CD4-positive, alpha-beta memory T cell (primary cell): ENCODE measurements around the gene SEPSECS. TPM values are rescaled to one million over a fixed set of nuclear protein-coding genes. Genes with fewer than 3 reads are reported as not detected.
A peak's percentile ranks its signal among the peaks of the same experiment; 100 is the strongest.

Experiments used
- CTCF ChIA-PET: fragments of 350-600 bp; sonication (Branson Sonifier 250); formaldehyde crosslinking; loops from one replicate; lab custom pipeline; 2021; ENCODE audit warnings: inconsistent platforms; ENCODE audit not compliant: partially characterized antibody; lab: Charles Lee
- POLR2A ChIA-PET: fragments of 350-600 bp; sonication (Branson Sonifier 250); formaldehyde crosslinking; loops from one replicate; lab custom pipeline; 2021; ENCODE audit not compliant: partially characterized antibody; lab: Charles Lee
- DNase-seq, 5 donors: peaks; one replicate each; pipeline versions ENCODE4 v3.0.0 to v3.0.0-alpha.2; 2020 to 2022; ENCODE audit warnings: mixed read lengths in 1 of 5
- H3K27ac ChIP-seq: one replicate; pipeline ENCODE4 v1.7.0; 2013; ENCODE audit warnings: low read depth, low read length
- H3K27me3 ChIP-seq: 2 replicates; pipeline ENCODE4 v1.7.0; 2013; ENCODE audit warnings: mild to moderate bottlenecking, low read length, moderate library complexity; ENCODE audit not compliant: insufficient read depth
- H3K36me3 ChIP-seq: 2 replicates; pipeline ENCODE4 v1.7.0; 2013; ENCODE audit warnings: mild to moderate bottlenecking, low read length, moderate library complexity; ENCODE audit not compliant: insufficient read depth
- H3K4me1 ChIP-seq: 2 replicates; pipeline ENCODE4 v1.7.0; 2013; ENCODE audit warnings: mild to moderate bottlenecking, low read length, moderate library complexity; ENCODE audit not compliant: insufficient read depth
- H3K4me3 ChIP-seq, 2 donors: one replicate each; pipeline ENCODE4 v1.7.0; 2013; ENCODE audit warnings: low read length in 2 of 2, mild to moderate bottlenecking in 1 of 2
- H3K9me3 ChIP-seq, 2 donors: one replicate each; pipeline ENCODE4 v1.7.0; 2013; ENCODE audit warnings: low read length in 2 of 2, control low read depth in 1 of 2; ENCODE audit not compliant: control insufficient read depth in 1 of 2
- H3K27ac Mint-ChIP-seq, 7 donors: one replicate each; pipeline ENCODE4 v1.8.0; 2020 to 2021; ENCODE audit warnings: mixed read lengths in 7 of 7, mild to moderate bottlenecking in 6 of 7, inconsistent platforms in 3 of 7, moderate library complexity in 3 of 7
- H3K27me3 Mint-ChIP-seq, 2 donors: one replicate each; pipeline ENCODE4 v1.8.0; 2020 to 2021; ENCODE audit warnings: mixed read lengths in 2 of 2
- H3K36me3 Mint-ChIP-seq, 2 donors: one replicate each; pipeline ENCODE4 v1.8.0; 2020 to 2021; ENCODE audit warnings: mixed read lengths in 2 of 2, inconsistent platforms in 1 of 2, mild to moderate bottlenecking in 1 of 2
- H3K4me1 Mint-ChIP-seq, 4 donors: one replicate each; pipeline ENCODE4 v1.8.0; 2020 to 2021; ENCODE audit warnings: mixed read lengths in 4 of 4, mild to moderate bottlenecking in 1 of 4
- H3K4me3 Mint-ChIP-seq, 8 donors: one replicate each; pipeline ENCODE4 v1.8.0; 2020 to 2021; ENCODE audit warnings: mixed read lengths in 8 of 8, mild to moderate bottlenecking in 7 of 8, moderate library complexity in 6 of 8, inconsistent platforms in 3 of 8
- H3K9me3 Mint-ChIP-seq, 8 donors: one replicate each; pipeline ENCODE4 v1.8.0; 2020 to 2021; ENCODE audit warnings: mixed read lengths in 8 of 8, mild to moderate bottlenecking in 5 of 8, inconsistent platforms in 3 of 8, moderate library complexity in 1 of 8
- intact Hi-C: fragments of 100-400 bp; cut with micrococcal nuclease; formaldehyde crosslinking; loops from one replicate; pipeline ENCODE4 v1.15.1; 2023
- polyA plus RNA-seq, 2 donors: library from polyadenylated mRNA; unstranded; fragments of 300-500 nt; fragmentation: Illumina TruSeq; gene quantifications; one replicate each; pipeline ENCODE4 v1.2.3, GENCODE V29; 2021
- total RNA-seq, 2 experiments: library from RNA; stranded (reverse); gene quantifications; one replicate each; pipeline ENCODE4 v1.2.3, GENCODE V29; 2021

The SEPSECS gene
- total and polyA plus RNA-seq, 4 experiments from 2014 or later, result 1.3 to 15.1 (median 9.0) TPM

GRCh38 chr4:25180524-25181131 is 20.4 kb upstream of the SEPSECS start:
- Histone ChIP-seq H3K36me3 (no peaks in the 10 kb centered on the region), H3K9me3 (no peaks in the 10 kb centered on the region), H3K4me1 (peaks cover 24% of the 10 kb centered on the region), H3K27me3 (no peaks in the 10 kb centered on the region), H3K4me3 (no peak overlapping the region), H3K27ac (no peak overlapping the region)
- peak overlapping the region in 3 of 7 donors; percentile 29 to 57 (median 43) for H3K27ac Mint-ChIP-seq
- peaks cover 22 to 29% (median 27%) of the 10 kb centered on the region in 4 donors for H3K4me1 Mint-ChIP-seq
- intact Hi-C loops, result loop anchor here (1.0 to 5.0 kb wide), 3 partner anchors 52 to 187 kb away; partner anchors contain the start of genes PI4K2B and ZCCHC4
- DNase-seq, result peak in 4 of 5 donors; percentile 23 to 39 (median 34)
- ChIA-PET CTCF (interaction anchor here (1.1 to 2.8 kb wide), 10 partner anchors 12 to 187 kb away, joined by 3 to 26 read pairs (median 6); partner anchors contain the start of genes PI4K2B and SEPSECS), POLR2A (no interaction called here)
- H3K4me3 Mint-ChIP-seq, result no peak overlapping the region
- no peaks in the 10 kb centered on the region for H3K27me3 Mint-ChIP-seq
- peaks cover 4 to 6% of the 10 kb centered on the region in 2 donors for H3K36me3 Mint-ChIP-seq
- H3K9me3 Mint-ChIP-seq, result no peaks in the 10 kb centered on the region

GRCh38 chr4:25178838-25179261 is 18.6 kb upstream of the SEPSECS start:
- POLR2A ChIA-PET, result no interaction called here
- peak in 2 of 5 donors; percentile 17 to 38 for DNase-seq
- H3K9me3 ChIP-seq, result no peaks in the 10 kb centered on the region
- H3K9me3 Mint-ChIP-seq, result no peaks in the 10 kb centered on the region
- peak overlapping the region in 6 of 7 donors; percentile 24 to 87 (median 65) for H3K27ac Mint-ChIP-seq
- peak overlapping the region in 2 of 8 donors; percentile 2 to 36 for H3K4me3 Mint-ChIP-seq
- H3K36me3 Mint-ChIP-seq, result peaks cover 8 to 12% of the 10 kb centered on the region in 2 donors
- no peaks in the 10 kb centered on the region for H3K36me3 ChIP-seq
- no peak overlapping the region for H3K27ac ChIP-seq
- H3K4me1 Mint-ChIP-seq, result peaks cover 20 to 29% (median 25%) of the 10 kb centered on the region in 4 donors
- H3K27me3 Mint-ChIP-seq, result no peaks in the 10 kb centered on the region
- CTCF ChIA-PET, result interaction anchor here (1.0 to 2.8 kb wide), 9 partner anchors 9 to 189 kb away, joined by 3 to 26 read pairs (median 8); partner anchors contain the start of genes PI4K2B and SEPSECS
- H3K27me3 ChIP-seq, result no peaks in the 10 kb centered on the region
- no peak overlapping the region for H3K4me3 ChIP-seq
- intact Hi-C loops, result loop anchor here (2.0 kb wide), 1 partner anchor 18 kb away; the partner anchor contains the start of gene SEPSECS
- H3K4me1 ChIP-seq, result peaks cover 24% of the 10 kb centered on the region

- no peak overlapping the region for H3K4me3 ChIP-seq
- H3K27me3 Mint-ChIP-seq, result no peaks in the 10 kb centered on the region
- peak overlapping the region in 5 of 7 donors; percentile 23 to 72 (median 57) for H3K27ac Mint-ChIP-seq
- no peaks in the 10 kb centered on the region for H3K36me3 ChIP-seq
- intact Hi-C loops, result no loop called here
- H3K9me3 Mint-ChIP-seq, result no peaks in the 10 kb centered on the region
- no peak overlapping the region for H3K4me3 Mint-ChIP-seq
- ChIA-PET CTCF (interaction anchor here (1.0 to 1.7 kb wide), 2 partner anchors 17 to 135 kb away, joined by 3 to 6 read pairs; partner anchors contain the start of gene ZCCHC4), POLR2A (interaction anchor here (0.7 kb wide), 1 partner anchor 19 kb away, joined by 3 read pairs; no protein-coding TSS in a partner anchor)
- no peaks in the 10 kb centered on the region for H3K27me3 ChIP-seq
- DNase-seq, result no peak
- H3K36me3 Mint-ChIP-seq, result peaks cover 11 to 20% of the 10 kb centered on the region in 2 donors
- H3K4me1 ChIP-seq, result peaks cover 24% of the 10 kb centered on the region
- H3K27ac ChIP-seq, result no peak overlapping the region
- peaks cover 17 to 29% (median 22%) of the 10 kb centered on the region in 4 donors for H3K4me1 Mint-ChIP-seq
- no peaks in the 10 kb centered on the region for H3K9me3 ChIP-seq
Measured at GRCh38 chr4:25177147-25177546, 16.9 kb upstream of the SEPSECS start.

- Histone ChIP-seq H3K4me3 (no peak overlapping the region), H3K27me3 (no peaks in the 10 kb centered on the region), H3K36me3 (no peaks in the 10 kb centered on the region), H3K27ac (no peak overlapping the region), H3K9me3 (no peaks in the 10 kb centered on the region), H3K4me1 (peaks cover 24% of the 10 kb centered on the region)
- H3K36me3 Mint-ChIP-seq, result peaks cover 22 to 42% of the 10 kb centered on the region in 2 donors
- peak overlapping the region in 2 of 7 donors; percentile 24 to 82 for H3K27ac Mint-ChIP-seq
- intact Hi-C loops, result no loop called here
- no peak overlapping the region for H3K4me3 Mint-ChIP-seq
- DNase-seq, result no peak
- POLR2A ChIA-PET, result no interaction called here
- no peaks in the 10 kb centered on the region for H3K9me3 Mint-ChIP-seq
- no peaks in the 10 kb centered on the region for H3K27me3 Mint-ChIP-seq
- H3K4me1 Mint-ChIP-seq, result peaks cover 13 to 29% (median 18%) of the 10 kb centered on the region in 4 donors
- CTCF ChIA-PET, result no interaction called here
Measured at GRCh38 chr4:25174674-25175073, 14.4 kb upstream of the SEPSECS start.

GRCh38 chr4:25172961-25173915 is 13.0 kb upstream of the SEPSECS start:
- Mint-ChIP-seq H3K9me3 (no peaks in the 10 kb centered on the region), H3K4me1 (peaks cover 2 to 15% (median 7%) of the 10 kb centered on the region in 4 donors), H3K4me3 (no peak overlapping the region), H3K27ac (peak overlapping the region in 1 of 7 donors; percentile 8), H3K27me3 (no peaks in the 10 kb centered on the region), H3K36me3 (peaks cover 22 to 42% of the 10 kb centered on the region in 2 donors)
- Histone ChIP-seq H3K27me3 (no peaks in the 10 kb centered on the region), H3K9me3 (no peaks in the 10 kb centered on the region), H3K4me3 (no peak overlapping the region), H3K36me3 (no peaks in the 10 kb centered on the region), H3K4me1 (peaks cover 10% of the 10 kb centered on the region), H3K27ac (no peak overlapping the region)
- ChIA-PET CTCF (interaction anchor here (1.2 kb wide), 1 partner anchor 12 kb away, joined by 5 read pairs; no protein-coding TSS in a partner anchor), POLR2A (interaction anchor here (0.6 kb wide), 1 partner anchor 8 kb away, joined by 3 read pairs; no protein-coding TSS in a partner anchor)
- DNase-seq, result no peak
- intact Hi-C loops, result no loop called here

GRCh38 chr4:25171201-25171865 is 11.1 kb upstream of the SEPSECS start:
- CTCF ChIA-PET, result no interaction called here

More at GRCh38 chr4:25171201-25171865, 11.1 kb upstream of the SEPSECS start:
- H3K27ac Mint-ChIP-seq, result no peak overlapping the region
- H3K4me1 Mint-ChIP-seq, result peaks cover 0 to 16% (median 6%) of the 10 kb centered on the region in 4 donors
- H3K4me3 Mint-ChIP-seq, result no peak overlapping the region
- Histone ChIP-seq H3K4me1 (no peaks in the 10 kb centered on the region), H3K27ac (no peak overlapping the region), H3K4me3 (no peak overlapping the region), H3K27me3 (no peaks in the 10 kb centered on the region), H3K36me3 (no peaks in the 10 kb centered on the region), H3K9me3 (no peaks in the 10 kb centered on the region)
- DNase-seq, result no peak
- intact Hi-C loops, result no loop called here
- H3K9me3 Mint-ChIP-seq, result no peaks in the 10 kb centered on the region
- no peaks in the 10 kb centered on the region for H3K27me3 Mint-ChIP-seq
- POLR2A ChIA-PET, result no interaction called here
- peaks cover 33 to 48% of the 10 kb centered on the region in 2 donors for H3K36me3 Mint-ChIP-seq
